ENCODE data around the gene MAST4. TPM values are rescaled to one million over a fixed set of nuclear protein-coding genes. Genes with fewer than 3 reads are reported as not detected.

Gene MAST4
- polyA plus RNA-seq, 2 of the 4 experiments (the other 2 are of a cell fraction) = 1.2 to 5.8 TPM

GRCh38 chr5:66561256-66561990 is 34.8 kb upstream of the MAST4 start (continued):
- TF ChIP-seq CBX2 (IDR thresholded peaks at IDR 0.05; ENCODE audit: borderline replicate concordance, low read depth) (no peak), NFE2L2 (conservative IDR thresholded peaks at IDR 0.05; ENCODE audit: low read length) (no peak), PHF8 (IDR thresholded peaks at IDR 0.05; ENCODE audit: borderline replicate concordance, low read depth) (no peak)

- TF ChIP-seq PBX3 (IDR thresholded peaks at IDR 0.05) = no peak
- no peak for TF ChIP-seq HOXA7 (CRISPR knock-in tag; IDR thresholded peaks at IDR 0.05)
- TF ChIP-seq MAX (IDR thresholded peaks at IDR 0.05) = no peak
- no peak for TF ChIP-seq PHF8 (IDR thresholded peaks at IDR 0.05; ENCODE audit: borderline replicate concordance, low read depth)
- TF ChIP-seq POLR2A (IDR thresholded peaks at IDR 0.05; ENCODE audit: low read length) = no peak
- no peak for TF ChIP-seq BCL3 (IDR thresholded peaks at IDR 0.05)
- no peak for TF ChIP-seq KDM1A (IDR thresholded peaks at IDR 0.05; ENCODE audit: low read depth)
- no peak for TF ChIP-seq EP300 (IDR thresholded peaks at IDR 0.05)
- no peak overlapping the region for H3K4me3 ChIP-seq
- FAIRE-seq (no peak), DNase-seq (ENCODE audit: low read depth in 1 of 2, low spot score in 1 of 2) (no peak), ATAC-seq (no peak)
- CTCF ChIA-PET = no interaction called here
- WGBS (ENCODE audit: missing lambda C conversion rate) = 16% methylated on average over 2 of the region's 2 CpGs
- H3K4me2 ChIP-seq = no peak overlapping the region
- H3K9me3 ChIP-seq = no peaks in the 10 kb centered on the region
- no peaks in the 10 kb centered on the region for H3K4me1 ChIP-seq
- POLR2A ChIA-PET = no interaction called here
- H3K27ac ChIP-seq = no peak overlapping the region
Measured at GRCh38 chr5:66565878-66566277, 30.3 kb upstream of the MAST4 start.

GRCh38 chr5:66567474-66567873 is 28.7 kb upstream of the MAST4 start:
- H3K4me1 ChIP-seq = no peaks in the 10 kb centered on the region
- CTCF ChIA-PET = interaction anchor here (0.7 kb wide), 1 partner anchor 242 kb away, joined by 3 read pairs; no protein-coding TSS in a partner anchor
- FAIRE-seq (no peak), DNase-seq (ENCODE audit: low read depth in 1 of 2, low spot score in 1 of 2) (no peak), ATAC-seq (no peak)
- no peak overlapping the region for H3K4me2 ChIP-seq
- no peaks in the 10 kb centered on the region for H3K9me3 ChIP-seq
- 21% methylated on average over 3 of the region's 3 CpGs for WGBS (ENCODE audit: missing lambda C conversion rate)
- POLR2A ChIA-PET = no interaction called here
- H3K27ac ChIP-seq = no peak overlapping the region
- H3K4me3 ChIP-seq = no peak overlapping the region
- no peak for TF ChIP-seq CHD4 (IDR thresholded peaks at IDR 0.05; ENCODE audit: borderline replicate concordance)
- no peak for TF ChIP-seq ZSCAN20 (CRISPR knock-in tag; IDR thresholded peaks at IDR 0.05)
- TF ChIP-seq JUNB (IDR thresholded peaks at IDR 0.05) = no peak
- no peak for TF ChIP-seq HOXB13 (CRISPR knock-in tag; IDR thresholded peaks at IDR 0.05; ENCODE audit: low read depth)
- no peak for TF ChIP-seq POLR2A (IDR thresholded peaks at IDR 0.05; ENCODE audit: low read length)
- no peak for TF ChIP-seq E2F6 (IDR thresholded peaks at IDR 0.05; ENCODE audit: borderline replicate concordance, low read depth)
- TF ChIP-seq NR3C1 (IDR thresholded peaks at IDR 0.05) = no peak
- TF ChIP-seq FOXS1 (CRISPR knock-in tag; IDR thresholded peaks at IDR 0.05) = no peak
- TF ChIP-seq ZC3H11A (IDR thresholded peaks at IDR 0.05) = no peak
- TF ChIP-seq SMC3 (IDR thresholded peaks at IDR 0.05) = no peak
- TF ChIP-seq USF2 (IDR thresholded peaks at IDR 0.05) = no peak
- no peak for TF ChIP-seq ZFP36 (IDR thresholded peaks at IDR 0.05; ENCODE audit: borderline replicate concordance, partially characterized antibody)

Measured in A549 (cell line).